AG04450 (cell line): ENCODE measurements around the gene TRIOBP. TPM values are rescaled to one million over a fixed set of nuclear protein-coding genes. Genes with fewer than 3 reads are reported as not detected.

Experiments used
- CTCF ChIA-PET: fragments of 300-600, 350-600 bp; formaldehyde crosslinking; extraction: SDS; loops from one replicate; lab custom pipeline; 2022; ENCODE audit warnings: antibody characterized with exemption, inconsistent platforms; lab: Charles Lee
- POLR2A ChIA-PET: fragments of 350-600 bp; formaldehyde crosslinking; extraction: SDS; loops from one replicate; lab custom pipeline; 2021; ENCODE audit warnings: antibody characterized with exemption, inconsistent platforms; lab: Yijun Ruan, JAX
- DNase-seq: peaks from one replicate; pipeline ENCODE4 v3.0.0-alpha.2; 2011; ENCODE audit warnings: low read depth, low spot score
- H3K27ac ChIP-seq: one replicate; pipeline ENCODE4 v1.5.1; 2012; ENCODE audit warnings: low read depth, low read length, control low read depth
- H3K27me3 ChIP-seq: one replicate; pipeline ENCODE4 v1.6.0; 2012; ENCODE audit warnings: low read length; ENCODE audit not compliant: control insufficient read depth, insufficient read depth
- H3K4me3 ChIP-seq: 2 replicates; pipeline ENCODE4 v1.5.1; 2011; ENCODE audit warnings: mild to moderate bottlenecking, low read depth, low read length, control low read depth
- H3K9me3 ChIP-seq: 2 replicates; pipeline ENCODE4 v1.5.1; 2012; ENCODE audit warnings: low read length; ENCODE audit not compliant: control insufficient read depth, insufficient read depth
- polyA plus RNA-seq: library from polyadenylated mRNA; depleted of rRNA; stranded (reverse); fragments of >200 nt; gene quantifications from 2 replicates; pipeline ENCODE4 v1.2.3, GENCODE V29; 2011; rRNA removed
- small RNA-seq: library from RNA; depleted of rRNA; stranded (forward); fragments of <200 nt; gene quantifications from one replicate; pipeline ENCODE3, GENCODE V24; 2012; ENCODE audit warnings: low read depth; ENCODE audit not compliant: insufficient read length
- TF ChIP-seq, protein P1 (sequence below): IDR thresholded peaks from 2 replicates; pipeline ENCODE4 v1.5.1; 2011; ENCODE audit warnings: low read depth, low read length, control low read depth, inconsistent platforms

TRIOBP gene
- polyA plus RNA-seq, 1 experiment = 37.0 TPM

DNA sequence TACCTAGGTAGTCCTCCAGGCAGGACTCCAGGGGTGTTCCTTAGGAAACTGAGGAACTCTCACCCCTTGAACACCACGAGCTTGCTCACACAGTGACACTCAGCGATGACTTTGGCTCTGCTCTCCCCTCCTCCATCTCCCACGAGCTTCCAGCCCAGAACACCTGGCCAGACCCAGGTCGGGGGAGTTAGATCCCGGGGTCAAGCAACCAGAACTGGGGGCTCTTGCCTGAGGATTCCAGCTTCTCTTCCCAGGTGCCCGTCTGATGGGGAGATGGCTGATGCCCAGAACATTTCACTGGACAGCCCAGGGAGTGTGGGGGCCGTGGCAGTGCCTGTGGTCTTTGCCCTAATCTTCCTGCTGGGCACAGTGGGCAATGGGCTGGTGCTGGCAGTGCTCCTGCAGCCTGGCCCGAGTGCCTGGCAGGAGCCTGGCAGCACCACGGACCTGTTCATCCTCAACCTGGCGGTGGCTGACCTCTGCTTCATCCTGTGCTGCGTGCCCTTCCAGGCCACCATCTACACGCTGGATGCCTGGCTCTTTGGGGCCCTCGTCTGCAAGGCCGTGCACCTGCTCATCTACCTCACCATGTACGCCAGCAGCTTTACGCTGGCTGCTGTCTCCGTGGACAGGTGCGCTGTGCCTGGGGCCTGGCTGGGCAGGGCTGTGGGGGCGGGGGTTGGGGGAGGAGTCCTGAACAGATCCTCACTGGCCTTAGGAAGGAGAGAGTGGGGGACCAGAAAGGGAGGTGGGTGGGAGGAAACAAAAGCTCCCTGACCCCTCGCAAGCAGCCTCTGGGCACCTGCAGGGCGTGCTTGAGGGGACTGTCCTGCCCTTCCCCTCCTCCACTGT, 126.5 kb downstream of the TRIOBP start, which contains the start of gene GALR3:
Gene GALR3 (plus strand): TSS at position 249 of the 852 bp plus-strand sequence. CDS start 25 bp downstream, at position 274.
- TF ChIP-seq, protein P1, sequence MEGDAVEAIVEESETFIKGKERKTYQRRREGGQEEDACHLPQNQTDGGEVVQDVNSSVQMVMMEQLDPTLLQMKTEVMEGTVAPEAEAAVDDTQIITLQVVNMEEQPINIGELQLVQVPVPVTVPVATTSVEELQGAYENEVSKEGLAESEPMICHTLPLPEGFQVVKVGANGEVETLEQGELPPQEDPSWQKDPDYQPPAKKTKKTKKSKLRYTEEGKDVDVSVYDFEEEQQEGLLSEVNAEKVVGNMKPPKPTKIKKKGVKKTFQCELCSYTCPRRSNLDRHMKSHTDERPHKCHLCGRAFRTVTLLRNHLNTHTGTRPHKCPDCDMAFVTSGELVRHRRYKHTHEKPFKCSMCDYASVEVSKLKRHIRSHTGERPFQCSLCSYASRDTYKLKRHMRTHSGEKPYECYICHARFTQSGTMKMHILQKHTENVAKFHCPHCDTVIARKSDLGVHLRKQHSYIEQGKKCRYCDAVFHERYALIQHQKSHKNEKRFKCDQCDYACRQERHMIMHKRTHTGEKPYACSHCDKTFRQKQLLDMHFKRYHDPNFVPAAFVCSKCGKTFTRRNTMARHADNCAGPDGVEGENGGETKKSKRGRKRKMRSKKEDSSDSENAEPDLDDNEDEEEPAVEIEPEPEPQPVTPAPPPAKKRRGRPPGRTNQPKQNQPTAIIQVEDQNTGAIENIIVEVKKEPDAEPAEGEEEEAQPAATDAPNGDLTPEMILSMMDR = no peak
- ChIA-PET CTCF (interaction anchor here (1.7 kb wide), 1 partner anchor 39 kb away, joined by 5 read pairs; no protein-coding TSS in a partner anchor), POLR2A (no interaction called here)
- DNase-seq = no peak
- Histone ChIP-seq H3K27ac (no peak within 1 kb of the TSS), H3K4me3 (no peak within 1 kb of the TSS), H3K9me3 (no peaks in the 10 kb centered on the region; the same call in 1 of the 2 replicates), H3K27me3 (peaks cover 21% of the 10 kb centered on the region)

DNA sequence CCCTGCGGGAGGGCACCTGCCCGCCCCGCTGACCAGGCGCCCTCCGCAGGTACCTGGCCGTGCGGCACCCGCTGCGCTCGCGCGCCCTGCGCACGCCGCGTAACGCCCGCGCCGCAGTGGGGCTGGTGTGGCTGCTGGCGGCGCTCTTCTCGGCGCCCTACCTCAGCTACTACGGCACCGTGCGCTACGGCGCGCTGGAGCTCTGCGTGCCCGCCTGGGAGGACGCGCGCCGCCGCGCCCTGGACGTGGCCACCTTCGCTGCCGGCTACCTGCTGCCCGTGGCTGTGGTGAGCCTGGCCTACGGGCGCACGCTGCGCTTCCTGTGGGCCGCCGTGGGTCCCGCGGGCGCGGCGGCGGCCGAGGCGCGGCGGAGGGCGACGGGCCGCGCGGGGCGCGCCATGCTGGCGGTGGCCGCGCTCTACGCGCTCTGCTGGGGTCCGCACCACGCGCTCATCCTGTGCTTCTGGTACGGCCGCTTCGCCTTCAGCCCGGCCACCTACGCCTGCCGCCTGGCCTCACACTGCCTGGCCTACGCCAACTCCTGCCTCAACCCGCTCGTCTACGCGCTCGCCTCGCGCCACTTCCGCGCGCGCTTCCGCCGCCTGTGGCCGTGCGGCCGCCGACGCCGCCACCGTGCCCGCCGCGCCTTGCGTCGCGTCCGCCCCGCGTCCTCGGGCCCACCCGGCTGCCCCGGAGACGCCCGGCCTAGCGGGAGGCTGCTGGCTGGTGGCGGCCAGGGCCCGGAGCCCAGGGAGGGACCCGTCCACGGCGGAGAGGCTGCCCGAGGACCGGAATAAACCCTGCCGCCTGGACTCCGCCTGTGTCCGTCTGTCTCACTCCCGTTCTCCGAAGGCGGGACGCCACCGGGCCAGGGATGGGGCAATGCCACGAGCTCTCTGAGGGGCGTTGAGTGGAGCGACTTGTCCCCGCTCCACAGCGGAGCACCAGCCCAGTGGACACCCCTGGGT, 128.1 kb downstream of the TRIOBP start:
- ChIA-PET CTCF (interaction anchor here (0.7 to 1.7 kb wide), 2 partner anchors 8 to 38 kb away, joined by 4 to 5 read pairs; no protein-coding TSS in a partner anchor), POLR2A (interaction anchor here (0.8 to 1.2 kb wide), 2 partner anchors 17 to 19 kb away, joined by 3 read pairs; partner anchors contain the start of genes ANKRD54 and GCAT)
- H3K27me3 ChIP-seq = peaks cover 19% of the 10 kb centered on the region
- H3K27ac ChIP-seq = no peak overlapping the region
- DNase-seq = no peak
- peak overlapping the region; percentile 47; the same call in 1 of the 2 replicates for H3K4me3 ChIP-seq
- TF ChIP-seq, protein P1 = no peak
- H3K9me3 ChIP-seq = no peaks in the 10 kb centered on the region; the same call in 1 of the 2 replicates

Small RNAs within 50 kb of the gene (small RNA-seq; reads per million reads assigned to genes)
- not detected for gene RN7SL385P

Other genes starting within 250 kb of the TRIOBP start
- gene MFNG, start 210.7 kb upstream of the TRIOBP start, polyA plus RNA-seq = 0.04 and 0.06 TPM in 2 replicates
- 5.8 and 9.6 TPM in 2 replicates for gene CARD10, start 177.6 kb upstream of the TRIOBP start, polyA plus RNA-seq
- gene CDC42EP1, start 136.6 kb upstream of the TRIOBP start, polyA plus RNA-seq = 13.0 and 18.4 TPM in 2 replicates
- gene LGALS2, start 117.0 kb upstream of the TRIOBP start, polyA plus RNA-seq = not detected in 2 replicates
- 24.7 and 26.1 TPM in 2 replicates for gene GGA1, start 88.2 kb upstream of the TRIOBP start, polyA plus RNA-seq
- 8.4 and 11.3 TPM in 2 replicates for gene SH3BP1, start 57.4 kb upstream of the TRIOBP start, polyA plus RNA-seq
- 11.7 and 17.7 TPM in 2 replicates for gene PDXP, start 38.3 kb upstream of the TRIOBP start, polyA plus RNA-seq
- gene LGALS1, start 21.4 kb upstream of the TRIOBP start, polyA plus RNA-seq = 5,926 and 7,935 TPM in 2 replicates
- gene NOL12, start 10.7 kb upstream of the TRIOBP start, polyA plus RNA-seq = 10.4 and 11.8 TPM in 2 replicates
- gene GCAT, start 110.9 kb downstream of the TRIOBP start, polyA plus RNA-seq = 8.9 and 13.2 TPM in 2 replicates
- not detected in 2 replicates for gene GALR3, start 126.3 kb downstream of the TRIOBP start, polyA plus RNA-seq
- gene ANKRD54, start 147.3 kb downstream of the TRIOBP start, polyA plus RNA-seq = 11.2 and 13.8 TPM in 2 replicates
- 833 and 867 TPM in 2 replicates for gene EIF3L, start 152.4 kb downstream of the TRIOBP start, polyA plus RNA-seq
- gene MICALL1, start 209.2 kb downstream of the TRIOBP start, polyA plus RNA-seq = 12.1 and 12.9 TPM in 2 replicates